HG03039 (cell line): ENCODE measurements around the gene VMP1.
"Not testable (repeated sequence)": the region's sequence is repeated elsewhere in the genome, so short reads cannot be mapped to it uniquely, and the experiment has no call there.

Source experiments
- ATAC-seq: cut with Tn5 transposase; IDR thresholded peaks from one replicate; pipeline ENCODE4 v1.9.1; 2021; ENCODE audit warnings: mild to moderate bottlenecking, moderate library complexity; ENCODE audit not compliant: unreplicated experiment

VMP1 gene

GRCh38 chr17:59753522-59754467 is 46.3 kb downstream of the VMP1 start:
- ATAC-seq = no peak

GRCh38 chr17:59754552-59754951 is 47.1 kb downstream of the VMP1 start:
- no peak for ATAC-seq

GRCh38 chr17:59755069-59755468 is 47.6 kb downstream of the VMP1 start:
- ATAC-seq = not testable (repeated sequence)

- ATAC-seq = no peak
These were observed 48.9 kb downstream of the VMP1 start for GRCh38 chr17:59756236-59756818.

- ATAC-seq = no peak
These were observed 49.6 kb downstream of the VMP1 start for GRCh38 chr17:59757043-59757442.

- ATAC-seq = no peak
These were observed 50.0 kb downstream of the VMP1 start for GRCh38 chr17:59757470-59757869.

GRCh38 chr17:59757881-59758385 is 50.5 kb downstream of the VMP1 start:
- ATAC-seq = no peak

- not testable (repeated sequence) for ATAC-seq
These were observed 51.7 kb downstream of the VMP1 start for GRCh38 chr17:59758998-59759651.

GRCh38 chr17:59760160-59760559 is 52.7 kb downstream of the VMP1 start:
- ATAC-seq = no peak

- ATAC-seq = no peak
These were observed 54.1 kb downstream of the VMP1 start for GRCh38 chr17:59761385-59762048.

GRCh38 chr17:59762049-59762823 is 54.8 kb downstream of the VMP1 start:
- no peak for ATAC-seq

- no peak for ATAC-seq
These were observed 55.4 kb downstream of the VMP1 start for GRCh38 chr17:59762824-59763374.

GRCh38 chr17:59763861-59764260 is 56.4 kb downstream of the VMP1 start:
- no peak for ATAC-seq

- ATAC-seq = no peak
These were observed 56.9 kb downstream of the VMP1 start for GRCh38 chr17:59764292-59764741.

GRCh38 chr17:59765038-59765437 is 57.6 kb downstream of the VMP1 start:
- ATAC-seq = no peak

GRCh38 chr17:59766491-59766890 is 59.0 kb downstream of the VMP1 start:
- no peak for ATAC-seq

GRCh38 chr17:59767176-59767575 is 59.7 kb downstream of the VMP1 start:
- ATAC-seq = no peak

- no peak for ATAC-seq
These were observed 62.4 kb downstream of the VMP1 start for GRCh38 chr17:59769887-59770286.

GRCh38 chr17:59771093-59771492 is 63.6 kb downstream of the VMP1 start:
- no peak for ATAC-seq
